Mononuclear cell (primary cell): ENCODE measurements around the gene SMIM32. TPM values are rescaled to one million over a fixed set of nuclear protein-coding genes. Genes with fewer than 3 reads are reported as not detected.

Experiments used
- H3K27me3 ChIP-seq: 2 replicates; pipeline ENCODE4 v1.6.0; 2011; ENCODE audit warnings: low read length, control low read depth; ENCODE audit not compliant: insufficient read depth
- H3K4me1 ChIP-seq: 2 replicates; pipeline ENCODE4 v1.5.1; 2011; ENCODE audit warnings: mild to moderate bottlenecking, low read length, control low read depth; ENCODE audit not compliant: insufficient read depth
- H3K4me3 ChIP-seq: 2 replicates; pipeline ENCODE4 v1.5.1; 2011; ENCODE audit warnings: mild to moderate bottlenecking, low read length, moderate library complexity
- H3K9me3 ChIP-seq: 2 replicates; pipeline ENCODE4 v1.5.1; 2011; ENCODE audit warnings: low read depth, mild to moderate bottlenecking, control low read depth, low read length
- total RNA-seq: library from RNA; depleted of rRNA; stranded (reverse); fragments of >200 nt; gene quantifications from one replicate; pipeline ENCODE4 v1.2.3, GENCODE V29; 2012

Gene SMIM32
- total RNA-seq, 1 donor: not detected

DNA sequence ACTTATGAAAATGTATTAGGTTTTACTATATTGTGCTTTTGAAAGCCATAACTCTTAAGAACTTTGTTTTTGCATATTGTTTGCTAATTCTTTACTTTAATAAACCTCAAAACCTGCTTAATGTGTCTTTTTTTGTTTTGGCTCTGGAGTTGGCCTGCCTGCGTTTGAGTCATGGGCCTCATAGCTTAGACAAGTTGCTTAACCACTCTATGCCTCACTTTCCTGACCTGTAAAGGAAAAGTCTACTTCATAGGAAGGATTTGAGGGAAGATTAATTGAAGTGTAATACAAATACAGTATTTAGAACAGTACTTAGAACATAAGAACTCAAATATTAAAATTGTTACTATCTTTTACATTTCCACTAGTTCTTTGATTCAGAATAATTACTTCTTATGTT lies 10.3 kb downstream of the SMIM32 start:
- H3K4me3 ChIP-seq: no peak overlapping the region
- H3K27me3 ChIP-seq: no peaks in the 10 kb centered on the region
- no peaks in the 10 kb centered on the region for H3K4me1 ChIP-seq
- no peaks in the 10 kb centered on the region for H3K9me3 ChIP-seq

GRCh38 chr5:136174021-136174659 lies 18.8 kb downstream of the SMIM32 start:
- no peaks in the 10 kb centered on the region for H3K4me1 ChIP-seq
- no peak overlapping the region for H3K4me3 ChIP-seq
- no peaks in the 10 kb centered on the region for H3K9me3 ChIP-seq
- no peaks in the 10 kb centered on the region for H3K27me3 ChIP-seq

DNA sequence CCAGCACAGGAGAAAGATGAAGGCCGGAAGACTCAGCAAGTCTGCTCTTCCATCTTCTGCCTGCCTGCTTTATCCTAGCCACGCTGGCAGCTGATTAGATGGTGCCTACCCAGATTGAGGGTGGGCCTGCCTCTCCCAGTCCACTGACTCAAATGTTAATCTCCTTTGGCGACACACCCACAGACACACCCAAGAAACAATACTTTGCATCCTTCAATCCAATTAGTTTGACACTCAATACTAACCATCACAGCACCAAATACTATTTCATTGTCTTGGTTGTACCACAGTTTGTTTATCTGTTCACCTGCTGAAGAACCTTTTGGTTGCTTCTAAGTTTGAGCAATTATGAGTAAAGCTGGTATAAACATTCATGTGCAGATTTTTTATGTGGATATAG lies 23.7 kb downstream of the SMIM32 start:
- Histone ChIP-seq H3K4me3 (no peak overlapping the region), H3K9me3 (no peaks in the 10 kb centered on the region), H3K4me1 (no peaks in the 10 kb centered on the region), H3K27me3 (no peaks in the 10 kb centered on the region)

DNA sequence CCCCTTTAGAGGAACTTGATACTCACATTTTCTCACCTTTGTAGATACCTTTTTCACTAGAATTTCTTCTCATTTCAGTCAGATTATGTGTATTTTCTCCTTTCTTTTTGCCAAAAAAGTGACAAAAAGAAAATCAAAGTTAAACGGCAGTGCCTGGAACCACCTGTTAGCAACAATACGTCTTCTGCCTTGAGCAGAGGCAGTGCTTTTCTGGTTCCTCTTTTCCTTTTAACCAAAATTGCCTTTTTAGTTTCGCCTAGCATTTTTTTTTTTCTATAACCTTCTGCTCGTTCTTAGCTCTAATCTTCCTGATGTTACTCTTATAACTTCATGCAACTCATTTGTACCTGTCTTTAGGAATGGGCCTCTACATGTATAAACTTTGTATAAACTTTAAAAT lies 26.1 kb downstream of the SMIM32 start:
- Histone ChIP-seq H3K4me3 (no peak overlapping the region), H3K4me1 (no peaks in the 10 kb centered on the region), H3K27me3 (no peaks in the 10 kb centered on the region), H3K9me3 (no peaks in the 10 kb centered on the region)

DNA sequence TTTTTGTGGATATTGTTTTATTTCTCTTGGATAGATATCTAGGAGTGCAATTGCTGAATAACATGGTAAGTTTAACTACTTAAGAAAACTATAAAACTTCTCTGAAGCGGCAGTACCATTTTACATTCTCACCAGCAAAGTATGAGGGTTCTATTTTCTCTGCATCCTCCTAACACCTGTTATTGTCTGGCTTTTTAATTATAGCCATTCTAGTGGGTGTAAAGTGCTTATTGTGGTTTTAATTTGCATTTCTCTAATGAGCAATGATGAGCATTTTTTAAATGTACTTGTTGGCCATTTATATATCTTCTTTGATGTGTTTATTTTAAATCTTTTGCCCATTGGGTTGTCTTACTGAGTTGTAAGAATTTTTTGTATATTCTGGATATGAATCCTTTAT lies 28.7 kb downstream of the SMIM32 start:
- Histone ChIP-seq H3K4me3 (no peak overlapping the region), H3K9me3 (no peaks in the 10 kb centered on the region), H3K4me1 (no peaks in the 10 kb centered on the region), H3K27me3 (no peaks in the 10 kb centered on the region)

- H3K9me3 ChIP-seq: no peaks in the 10 kb centered on the region
- H3K27me3 ChIP-seq: no peaks in the 10 kb centered on the region
- no peak overlapping the region for H3K4me3 ChIP-seq
- H3K4me1 ChIP-seq: no peaks in the 10 kb centered on the region
These were observed 31.0 kb downstream of the SMIM32 start for GRCh38 chr5:136162008-136162407.

DNA sequence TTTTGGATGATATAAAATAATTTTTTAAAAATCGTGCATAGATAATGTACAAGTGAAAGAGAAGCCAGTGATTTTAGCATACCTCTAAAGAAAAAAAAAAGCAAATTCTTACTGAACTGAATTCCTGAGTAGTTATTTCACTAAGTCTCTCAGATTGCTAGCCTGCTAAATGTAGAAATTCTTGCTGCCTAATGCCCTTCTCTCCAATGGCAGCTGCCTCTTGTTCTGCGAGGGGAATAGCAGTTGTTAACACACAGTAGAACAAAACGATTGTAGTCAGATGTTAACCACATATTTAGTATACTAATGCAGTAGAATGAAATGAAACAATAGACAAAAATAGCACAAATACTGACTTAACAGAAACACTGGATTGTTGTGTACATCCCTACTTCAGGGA lies 33.5 kb downstream of the SMIM32 start:
- Histone ChIP-seq H3K27me3 (no peaks in the 10 kb centered on the region), H3K4me3 (no peak overlapping the region), H3K4me1 (no peaks in the 10 kb centered on the region), H3K9me3 (no peaks in the 10 kb centered on the region)

- H3K9me3 ChIP-seq: no peaks in the 10 kb centered on the region
- no peak overlapping the region for H3K4me3 ChIP-seq
- no peaks in the 10 kb centered on the region for H3K27me3 ChIP-seq
- no peaks in the 10 kb centered on the region for H3K4me1 ChIP-seq
These were observed 35.4 kb downstream of the SMIM32 start for GRCh38 chr5:136157514-136157913.

DNA sequence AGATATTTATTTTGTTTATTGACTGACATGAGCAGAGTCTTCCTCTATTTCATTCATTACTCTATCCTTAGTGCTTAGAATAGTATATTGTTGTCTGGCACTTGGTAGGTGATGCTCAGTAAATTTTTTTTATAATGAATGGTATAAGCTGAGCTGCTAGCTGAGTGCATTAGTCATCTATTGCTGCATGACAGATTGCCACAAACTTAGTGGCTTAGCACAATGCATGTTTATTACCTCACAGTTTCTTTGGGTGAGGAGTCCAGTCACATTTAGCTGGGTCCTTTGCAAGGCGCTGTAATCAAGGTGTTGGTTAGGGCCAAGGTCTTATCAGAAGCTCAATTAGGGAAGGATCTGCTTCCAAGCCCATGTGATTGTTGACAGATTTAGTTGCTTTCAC lies 37.2 kb downstream of the SMIM32 start:
- Histone ChIP-seq H3K4me3 (no peak overlapping the region), H3K27me3 (no peaks in the 10 kb centered on the region), H3K4me1 (no peaks in the 10 kb centered on the region), H3K9me3 (no peaks in the 10 kb centered on the region)

GRCh38 chr5:136155078-136155477 lies 37.9 kb downstream of the SMIM32 start:
- H3K4me3 ChIP-seq: no peak overlapping the region
- no peaks in the 10 kb centered on the region for H3K27me3 ChIP-seq
- no peaks in the 10 kb centered on the region for H3K4me1 ChIP-seq
- no peaks in the 10 kb centered on the region for H3K9me3 ChIP-seq

GRCh38 chr5:136153581-136154236 lies 39.3 kb downstream of the SMIM32 start:
- Histone ChIP-seq H3K4me3 (no peak overlapping the region), H3K4me1 (no peaks in the 10 kb centered on the region), H3K27me3 (no peaks in the 10 kb centered on the region), H3K9me3 (no peaks in the 10 kb centered on the region)

- Histone ChIP-seq H3K4me1 (no peaks in the 10 kb centered on the region), H3K9me3 (no peaks in the 10 kb centered on the region), H3K4me3 (no peak overlapping the region), H3K27me3 (no peaks in the 10 kb centered on the region)
These were observed 43.1 kb downstream of the SMIM32 start for GRCh38 chr5:136149891-136150290.

GRCh38 chr5:136147632-136148031 lies 45.3 kb downstream of the SMIM32 start:
- Histone ChIP-seq H3K27me3 (no peaks in the 10 kb centered on the region), H3K9me3 (no peaks in the 10 kb centered on the region), H3K4me1 (no peaks in the 10 kb centered on the region), H3K4me3 (no peak overlapping the region)

DNA sequence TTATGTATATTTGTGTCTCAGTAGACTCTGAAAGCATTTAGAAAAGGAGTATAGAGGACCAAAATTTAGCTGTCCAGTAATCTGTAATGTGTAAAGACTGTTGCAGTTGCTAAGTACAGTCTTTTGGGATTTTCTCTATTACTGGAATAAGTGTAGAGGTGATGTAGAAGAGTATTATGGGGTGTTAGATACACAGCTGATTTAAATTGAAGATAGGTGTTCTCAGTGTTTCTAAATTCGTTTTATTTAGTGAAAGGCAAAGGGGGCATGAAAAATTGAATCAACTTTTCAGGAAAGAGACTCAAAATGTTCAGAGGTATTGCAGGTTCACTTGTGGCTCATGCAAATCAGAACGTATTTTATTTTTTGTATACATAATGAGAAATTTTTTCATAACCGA lies 46.8 kb downstream of the SMIM32 start:
- Histone ChIP-seq H3K9me3 (no peaks in the 10 kb centered on the region), H3K4me3 (no peak overlapping the region), H3K27me3 (no peaks in the 10 kb centered on the region), H3K4me1 (no peaks in the 10 kb centered on the region)

- no peaks in the 10 kb centered on the region for H3K27me3 ChIP-seq
- no peaks in the 10 kb centered on the region for H3K4me1 ChIP-seq
- H3K4me3 ChIP-seq: no peak overlapping the region
- H3K9me3 ChIP-seq: no peaks in the 10 kb centered on the region
These were observed 47.9 kb downstream of the SMIM32 start for GRCh38 chr5:136145030-136145429.

DNA sequence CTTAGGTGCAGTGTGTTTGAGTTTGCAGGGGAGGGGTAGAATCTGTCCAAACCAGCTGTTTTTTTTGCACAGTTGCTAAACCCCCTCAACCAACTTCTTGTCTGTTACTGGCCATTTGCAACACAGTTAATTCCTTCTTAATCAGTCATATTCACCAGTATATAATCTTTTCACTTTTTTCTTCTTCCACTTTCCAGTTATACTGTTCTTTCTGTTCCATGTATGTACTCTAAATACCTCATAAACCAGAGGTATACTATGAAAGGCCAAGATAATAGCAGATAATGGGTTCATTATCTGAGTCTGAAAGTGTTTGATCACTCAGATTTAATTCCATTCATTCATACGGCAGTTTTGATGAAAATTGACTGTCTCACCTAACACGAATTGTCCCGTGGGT lies 49.2 kb downstream of the SMIM32 start:
- H3K27me3 ChIP-seq: no peaks in the 10 kb centered on the region
- H3K4me1 ChIP-seq: no peaks in the 10 kb centered on the region
- no peak overlapping the region for H3K4me3 ChIP-seq
- H3K9me3 ChIP-seq: no peaks in the 10 kb centered on the region
